T-cell (primary cell): ENCODE measurements around the gene FUZ. TPM values are rescaled to one million over a fixed set of nuclear protein-coding genes. Genes with fewer than 3 reads are reported as not detected.

ENCODE experiments used
- ATAC-seq, 4 experiments: fragments of 200-7000 bp in 3 of 4; fragments of 150-1000 bp in 1 of 4; cut with Tn5 transposase; replicated peaks in 1 of 4; 1 replicate in 3 of 4; 2 replicates in 1 of 4; pipeline ENCODE4 v1.10.0; 2021; ENCODE audit warnings: moderate library complexity in 3 of 4, mild to moderate bottlenecking in 2 of 4, moderate number of reproducible peaks in 1 of 4
- CTCF ChIA-PET, 2 donors: fragments of 300-600 bp; sonication (Branson Sonifier 250); formaldehyde crosslinking; loops; one replicate each; lab custom pipeline; 2022; ENCODE audit warnings: antibody characterized with exemption in 2 of 2; lab: Charles Lee
- POLR2A ChIA-PET, 2 donors: fragments of 300-600 bp; sonication (Branson Sonifier 250); formaldehyde crosslinking; loops; one replicate each; lab custom pipeline; 2022; ENCODE audit warnings: antibody characterized with exemption in 2 of 2; lab: Charles Lee
- DNase-seq, 35 experiments: peaks; one replicate each; pipeline versions ENCODE4 v3.0.0 to v3.0.0-alpha.2; 2013 to 2023
- H3K27ac ChIP-seq: one replicate; pipeline ENCODE4 v1.5.1; 2013; ENCODE audit warnings: low read length
- H3K27me3 ChIP-seq, 2 experiments: replicated peaks in 1 of 2; 1 replicate in 1 of 2; 2 replicates in 1 of 2; pipeline versions ENCODE4 v1.6.1 to v1.7.0; 2013; ENCODE audit warnings: low read length in 1 of 2, mixed read lengths in 1 of 2; ENCODE audit not compliant: control insufficient read depth in 2 of 2, insufficient read depth in 2 of 2; ENCODE audit errors: extremely low read depth in 1 of 2
- H3K36me3 ChIP-seq, 2 donors: 1 replicate in 1 of 2; 2 replicates in 1 of 2; pipeline versions ENCODE4 v1.6.1 to v1.7.0; 2013; ENCODE audit warnings: low read length in 1 of 2; ENCODE audit not compliant: control insufficient read depth in 2 of 2, insufficient read depth in 1 of 2; ENCODE audit errors: extremely low read depth in 1 of 2
- H3K4me1 ChIP-seq, 2 experiments: 1 replicate in 1 of 2; 2 replicates in 1 of 2; pipeline versions ENCODE4 v1.6.1 to v1.7.0; 2013; ENCODE audit warnings: low read length in 2 of 2, mixed read lengths in 1 of 2; ENCODE audit not compliant: insufficient read depth in 2 of 2, control insufficient read depth in 1 of 2; ENCODE audit errors: extremely low read depth in 1 of 2
- H3K4me3 ChIP-seq, 2 donors: 1 replicate in 1 of 2; 2 replicates in 1 of 2; pipeline versions ENCODE4 v1.5.1 to v1.7.0; 2013; ENCODE audit warnings: mild to moderate bottlenecking in 2 of 2, low read length in 1 of 2, moderate library complexity in 1 of 2; ENCODE audit not compliant: control insufficient read depth in 1 of 2; ENCODE audit errors: extremely low read depth in 1 of 2
- H3K9me3 ChIP-seq: 2 replicates; pipeline ENCODE4 v1.7.0; 2013
- H3K27ac Mint-ChIP-seq, 2 donors: one replicate each; pipeline ENCODE4 v1.8.0; 2020 to 2021; ENCODE audit warnings: mild to moderate bottlenecking in 2 of 2, mixed read lengths in 2 of 2
- H3K27me3 Mint-ChIP-seq, 2 donors: one replicate each; pipeline ENCODE4 v1.8.0; 2021 to 2022; ENCODE audit warnings: mixed read lengths in 2 of 2
- H3K36me3 Mint-ChIP-seq: one replicate; pipeline ENCODE4 v1.8.0; 2021; ENCODE audit warnings: mixed read lengths
- H3K4me1 Mint-ChIP-seq, 3 donors: one replicate each; pipeline ENCODE4 v1.8.0; 2020 to 2022; ENCODE audit warnings: mixed read lengths in 3 of 3, mild to moderate bottlenecking in 1 of 3
- H3K4me3 Mint-ChIP-seq, 3 donors: one replicate each; pipeline ENCODE4 v1.8.0; 2020 to 2022; ENCODE audit warnings: mild to moderate bottlenecking in 3 of 3, mixed read lengths in 3 of 3, moderate library complexity in 3 of 3
- H3K9me3 Mint-ChIP-seq, 3 donors: one replicate each; pipeline ENCODE4 v1.8.0; 2020 to 2022; ENCODE audit warnings: mixed read lengths in 3 of 3
- WGBS: methylation state at CpG from one replicate; pipeline ENCODE4 v1.1.5; 2013; ENCODE audit warnings: missing lambda C conversion rate; ENCODE audit not compliant: insufficient coverage; 5-methylcytosine and 5-hydroxymethylcytosine counted together
- total RNA-seq, 35 experiments: library from RNA in 6 of 35; stranded (reverse) in 6 of 35; fragments of 120-200 nt in 1 of 35; gene quantifications; one replicate each; pipeline versions ENCODE4 v1.2.1 to v1.2.4 and lab custom pipeline; 2013 to 2026

Gene FUZ
- total RNA-seq, 5 donors from 2014 or later (not counting 1 experiment from before 2014, with no cell fraction given), result 12.8 to 31.2 (median 23.7) TPM

GRCh38 chr19:49812452-49812996 is 568 bp downstream of the FUZ start:
- H3K27me3 Mint-ChIP-seq, result no peaks in the 10 kb centered on the region
- no peaks in the 10 kb centered on the region for H3K9me3 Mint-ChIP-seq
- WGBS, result 49% methylated on average over 8 of the region's 11 CpGs
- peaks cover 0 to 5% of the 10 kb centered on the region in 2 experiments for H3K27me3 ChIP-seq
- peak in 1 of 35 experiments; percentile 3 for DNase-seq
- H3K27ac ChIP-seq, result peak overlapping the region; percentile 99
- H3K4me1 ChIP-seq, result peaks cover 0 to 41% of the 10 kb centered on the region in 2 experiments
- no peaks in the 10 kb centered on the region for H3K36me3 Mint-ChIP-seq
- POLR2A ChIA-PET, result interaction anchor here in 1 of 2 donors (1.2 kb wide), 1 partner anchor 55 kb away, joined by 3 read pairs; the partner anchor contains the start of gene PNKP
- peak overlapping the region; percentile 87 to 92 for H3K4me3 ChIP-seq
- H3K27ac Mint-ChIP-seq, result peak overlapping the region; percentile 98 to 99
- peaks cover 41 to 59% (median 46%) of the 10 kb centered on the region in 3 donors for H3K4me1 Mint-ChIP-seq
- no peaks in the 10 kb centered on the region for H3K9me3 ChIP-seq
- CTCF ChIA-PET, result interaction anchor here in 1 of 2 donors (0.6 to 1.1 kb wide), 2 partner anchors 55 to 138 kb away, joined by 3 read pairs; no protein-coding TSS in a partner anchor
- H3K4me3 Mint-ChIP-seq, result peak overlapping the region; percentile 93 to 95 (median 93)
- no peaks in the 10 kb centered on the region for H3K36me3 ChIP-seq
- no peak for ATAC-seq

- H3K36me3 ChIP-seq, result no peaks in the 10 kb centered on the region
- ATAC-seq (no peak), DNase-seq (no peak)
- Mint-ChIP-seq H3K27ac (no peak overlapping the region), H3K36me3 (peaks cover under 1% of the 10 kb centered on the region), H3K4me3 (peak overlapping the region in 2 of 3 donors; percentile 28 to 95), H3K9me3 (no peaks in the 10 kb centered on the region), H3K4me1 (peaks cover 41 to 56% (median 43%) of the 10 kb centered on the region in 3 donors), H3K27me3 (no peaks in the 10 kb centered on the region)
- WGBS, result 100% methylated on average over 5 of the region's 6 CpGs
- peaks cover 0 to 5% of the 10 kb centered on the region in 2 experiments for H3K27me3 ChIP-seq
- CTCF ChIA-PET, result interaction anchor here (0.5 to 0.6 kb wide), 2 partner anchors 92 to 531 kb away, joined by 3 to 6 read pairs; no protein-coding TSS in a partner anchor
- H3K4me1 ChIP-seq, result peaks cover 0 to 35% of the 10 kb centered on the region in 2 experiments
- no peaks in the 10 kb centered on the region for H3K9me3 ChIP-seq
- H3K27ac ChIP-seq, result no peak overlapping the region
- POLR2A ChIA-PET, result no interaction called here
- H3K4me3 ChIP-seq, result no peak overlapping the region
Measured at GRCh38 chr19:49811328-49811727, 1.8 kb downstream of the FUZ start.

GRCh38 chr19:49809941-49810389 is 3.1 kb downstream of the FUZ start:
- no peak for ATAC-seq
- Mint-ChIP-seq H3K27ac (peak overlapping the region; percentile 48 to 76), H3K4me1 (peaks cover 40 to 56% (median 43%) of the 10 kb centered on the region in 3 donors), H3K9me3 (no peaks in the 10 kb centered on the region), H3K4me3 (peak overlapping the region; percentile 72 to 90 (median 73)), H3K27me3 (no peaks in the 10 kb centered on the region), H3K36me3 (peaks cover 4% of the 10 kb centered on the region)
- H3K27me3 ChIP-seq, result peaks cover 0 to 5% of the 10 kb centered on the region in 2 experiments
- CTCF ChIA-PET, result interaction anchor here in 1 of 2 donors (0.5 to 0.6 kb wide), 2 partner anchors 338 to 1224 kb away, joined by 3 to 4 read pairs; no protein-coding TSS in a partner anchor
- peaks cover 0 to 1% of the 10 kb centered on the region in 2 donors for H3K36me3 ChIP-seq
- peak overlapping the region in 1 of 2 donors; percentile 61 for H3K4me3 ChIP-seq
- H3K27ac ChIP-seq, result peak overlapping the region; percentile 61
- POLR2A ChIA-PET, result no interaction called here
- DNase-seq, result no peak
- no peaks in the 10 kb centered on the region for H3K9me3 ChIP-seq
- H3K4me1 ChIP-seq, result peaks cover 0 to 35% of the 10 kb centered on the region in 2 experiments
- WGBS, result 93% methylated on average over 5 of the region's 5 CpGs

GRCh38 chr19:49809160-49809940 is 3.7 kb downstream of the FUZ start:
- Histone ChIP-seq H3K4me3 (peak overlapping the region; percentile 61 to 71), H3K36me3 (peaks cover 3% of the 10 kb centered on the region in 2 donors), H3K27me3 (peaks cover 0 to 5% of the 10 kb centered on the region in 2 experiments), H3K27ac (peak overlapping the region; percentile 61), H3K4me1 (peaks cover 0 to 35% of the 10 kb centered on the region in 2 experiments), H3K9me3 (no peaks in the 10 kb centered on the region)
- WGBS, result 23% methylated on average over 45 of the region's 50 CpGs
- peaks cover 37 to 50% (median 38%) of the 10 kb centered on the region in 3 donors for H3K4me1 Mint-ChIP-seq
- peak; percentile 31 to 45 (median 37) for ATAC-seq
- peak in 27 of 35 experiments; percentile 11 to 57 (median 39) for DNase-seq
- peak overlapping the region; percentile 73 to 90 (median 85) for H3K4me3 Mint-ChIP-seq
- POLR2A ChIA-PET, result no interaction called here
- H3K36me3 Mint-ChIP-seq, result peaks cover 4% of the 10 kb centered on the region
- CTCF ChIA-PET, result interaction anchor here in 1 of 2 donors (0.5 kb wide), 1 partner anchor 1223 kb away, joined by 4 read pairs; no protein-coding TSS in a partner anchor
- no peaks in the 10 kb centered on the region for H3K27me3 Mint-ChIP-seq
- H3K9me3 Mint-ChIP-seq, result no peaks in the 10 kb centered on the region
- H3K27ac Mint-ChIP-seq, result peak overlapping the region; percentile 55 to 76

- ATAC-seq, result peak; percentile 30 to 53 (median 44)
Measured at GRCh38 chr19:49808711-49809159, 4.4 kb downstream of the FUZ start.

More at GRCh38 chr19:49808711-49809159, 4.4 kb downstream of the FUZ start:
- 39% methylated on average over 19 of the region's 31 CpGs for WGBS
- H3K4me1 ChIP-seq, result peaks cover 0 to 35% of the 10 kb centered on the region in 2 experiments
- DNase-seq, result peak; percentile 56 to 89 (median 80)
- peak overlapping the region; percentile 61 to 71 for H3K4me3 ChIP-seq
- Mint-ChIP-seq H3K4me3 (peak overlapping the region; percentile 73 to 90 (median 85)), H3K27me3 (no peaks in the 10 kb centered on the region), H3K4me1 (peaks cover 32 to 46% (median 34%) of the 10 kb centered on the region in 3 donors), H3K36me3 (peaks cover 5% of the 10 kb centered on the region), H3K9me3 (no peaks in the 10 kb centered on the region), H3K27ac (peak overlapping the region; percentile 55 to 68)
- H3K27me3 ChIP-seq, result peaks cover 0 to 5% of the 10 kb centered on the region in 2 experiments
- H3K9me3 ChIP-seq, result no peaks in the 10 kb centered on the region
- peak overlapping the region; percentile 61 for H3K27ac ChIP-seq
- ChIA-PET CTCF (no interaction called here), POLR2A (no interaction called here)
- peaks cover 3% of the 10 kb centered on the region in 2 donors for H3K36me3 ChIP-seq
